HFF-Myc (cell line): Measurements from ENCODE around the gene CLASP1.

Experiments
- DNase-seq: peaks from one replicate; pipeline ENCODE4 v3.0.0-alpha.2; 2011; ENCODE audit warnings: low read depth; ENCODE audit errors: extremely low read depth
- H3K4me3 ChIP-seq: replicated peaks from 2 replicates; pipeline ENCODE4 v1.5.1; 2011; ENCODE audit warnings: low read depth, mild to moderate bottlenecking, control low read depth, low read length
- CTCF ChIP-seq: IDR thresholded peaks from 2 replicates; pipeline ENCODE4 v1.5.1; 2012; ENCODE audit warnings: mild to moderate bottlenecking, low read depth, low read length, control low read depth; ENCODE audit errors: missing control alignments

The CLASP1 gene

GRCh38 chr2:121545913-121546312 lies 103.3 kb downstream of the CLASP1 start:
- no peak for TF ChIP-seq CTCF
- no peak overlapping the region for H3K4me3 ChIP-seq
- DNase-seq, result no peak

GRCh38 chr2:121545257-121545656 lies 104.0 kb downstream of the CLASP1 start:
- DNase-seq, result no peak
- no peak overlapping the region for H3K4me3 ChIP-seq
- TF ChIP-seq CTCF, result no peak

GRCh38 chr2:121541495-121541894 lies 107.8 kb downstream of the CLASP1 start:
- TF ChIP-seq CTCF, result no peak
- no peak for DNase-seq
- no peak overlapping the region for H3K4me3 ChIP-seq

GRCh38 chr2:121539750-121540469 lies 109.4 kb downstream of the CLASP1 start:
- H3K4me3 ChIP-seq, result no peak overlapping the region

GRCh38 chr2:121536850-121537557 lies 112.3 kb downstream of the CLASP1 start:
- no peak overlapping the region for H3K4me3 ChIP-seq
- no peak for TF ChIP-seq CTCF
- DNase-seq, result no peak

More at GRCh38 chr2:121539750-121540469, 109.4 kb downstream of the CLASP1 start:
- DNase-seq, result no peak
- TF ChIP-seq CTCF, result no peak

- no peak overlapping the region for H3K4me3 ChIP-seq
- TF ChIP-seq CTCF, result no peak
- no peak for DNase-seq
Observed at GRCh38 chr2:121536347-121536746, 112.9 kb downstream of the CLASP1 start.
